HG03135 (cell line): ENCODE data around the gene NKX2-3.

Experiments used
- ATAC-seq: cut with Tn5 transposase; IDR thresholded peaks from one replicate; pipeline ENCODE4 v1.9.1; 2021; ENCODE audit warnings: mild to moderate bottlenecking, moderate library complexity; ENCODE audit not compliant: unreplicated experiment

The NKX2-3 gene

GRCh38 chr10:99532687-99533495 is at the start of gene NKX2-3:
TSS of gene NKX2-3 (plus strand) at chr10:99532942. CDS start at chr10:99533132, 190 bp downstream.
- ATAC-seq, result no peak

- ATAC-seq, result no peak
Observed at GRCh38 chr10:99484626-99485581, 47.8 kb upstream of the NKX2-3 start.

GRCh38 chr10:99487125-99487807 is 45.5 kb upstream of the NKX2-3 start:
- ATAC-seq, result no peak

GRCh38 chr10:99489271-99489670 is 43.5 kb upstream of the NKX2-3 start:
- ATAC-seq, result no peak

- no peak for ATAC-seq
Observed at GRCh38 chr10:99497343-99498025, 35.3 kb upstream of the NKX2-3 start.

DNA sequence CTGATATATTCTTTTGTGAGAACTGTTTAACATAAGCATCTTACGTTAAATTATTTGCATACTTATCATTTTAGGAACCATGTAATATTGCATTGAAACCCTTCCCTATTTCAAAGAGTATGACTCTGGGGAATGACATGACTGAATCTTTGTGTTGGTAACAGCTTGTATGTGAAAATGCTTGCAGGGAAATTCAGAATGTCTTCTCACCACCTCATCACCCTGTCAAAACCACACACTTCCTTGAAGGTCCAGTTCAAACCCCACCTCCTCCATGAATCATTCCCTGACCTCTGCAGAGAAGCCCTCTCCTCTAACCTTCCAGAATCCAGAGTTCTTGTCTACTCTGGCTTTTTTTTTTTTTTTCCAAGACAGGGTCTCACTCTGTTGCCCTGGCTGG is 26.3 kb upstream of the NKX2-3 start:
- ATAC-seq, result no peak

GRCh38 chr10:99507265-99507664 is 25.5 kb upstream of the NKX2-3 start:
- ATAC-seq, result no peak

DNA sequence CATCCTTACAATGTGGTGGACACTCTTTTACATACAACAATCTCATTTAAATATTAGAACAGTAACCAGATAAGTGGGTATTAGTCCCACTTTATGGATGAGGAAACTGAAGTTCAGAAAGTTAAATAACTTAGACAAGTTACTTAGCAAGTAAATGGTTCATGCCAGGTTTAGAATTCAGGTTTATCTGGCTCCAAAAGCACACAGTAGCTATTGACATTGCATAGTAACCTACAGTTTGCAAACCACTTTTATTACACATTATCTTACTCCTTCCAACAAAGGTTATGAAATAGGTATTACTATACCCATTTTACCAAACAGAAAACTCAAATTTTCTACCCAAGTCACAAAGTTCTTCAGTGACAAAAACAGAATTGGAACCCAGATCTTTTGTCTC is 19.7 kb upstream of the NKX2-3 start:
- ATAC-seq, result no peak

DNA sequence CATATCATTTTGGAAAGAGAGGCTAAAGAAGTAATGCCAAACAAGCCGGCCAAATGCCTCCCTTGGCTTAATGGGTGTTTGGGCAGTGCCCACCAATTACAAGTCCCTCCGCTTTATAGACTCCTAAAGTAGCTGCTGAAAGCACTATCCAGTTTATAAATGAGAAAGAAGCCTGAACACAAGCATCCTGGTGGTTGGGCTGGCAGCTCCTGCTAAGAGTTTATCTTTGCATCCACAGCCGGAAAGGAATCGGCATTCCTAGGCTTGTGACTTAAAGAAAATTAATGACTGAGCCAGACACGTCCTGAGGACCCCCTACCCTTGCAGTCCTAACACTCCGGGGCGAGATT is 13.1 kb upstream of the NKX2-3 start:
- ATAC-seq, result no peak

DNA sequence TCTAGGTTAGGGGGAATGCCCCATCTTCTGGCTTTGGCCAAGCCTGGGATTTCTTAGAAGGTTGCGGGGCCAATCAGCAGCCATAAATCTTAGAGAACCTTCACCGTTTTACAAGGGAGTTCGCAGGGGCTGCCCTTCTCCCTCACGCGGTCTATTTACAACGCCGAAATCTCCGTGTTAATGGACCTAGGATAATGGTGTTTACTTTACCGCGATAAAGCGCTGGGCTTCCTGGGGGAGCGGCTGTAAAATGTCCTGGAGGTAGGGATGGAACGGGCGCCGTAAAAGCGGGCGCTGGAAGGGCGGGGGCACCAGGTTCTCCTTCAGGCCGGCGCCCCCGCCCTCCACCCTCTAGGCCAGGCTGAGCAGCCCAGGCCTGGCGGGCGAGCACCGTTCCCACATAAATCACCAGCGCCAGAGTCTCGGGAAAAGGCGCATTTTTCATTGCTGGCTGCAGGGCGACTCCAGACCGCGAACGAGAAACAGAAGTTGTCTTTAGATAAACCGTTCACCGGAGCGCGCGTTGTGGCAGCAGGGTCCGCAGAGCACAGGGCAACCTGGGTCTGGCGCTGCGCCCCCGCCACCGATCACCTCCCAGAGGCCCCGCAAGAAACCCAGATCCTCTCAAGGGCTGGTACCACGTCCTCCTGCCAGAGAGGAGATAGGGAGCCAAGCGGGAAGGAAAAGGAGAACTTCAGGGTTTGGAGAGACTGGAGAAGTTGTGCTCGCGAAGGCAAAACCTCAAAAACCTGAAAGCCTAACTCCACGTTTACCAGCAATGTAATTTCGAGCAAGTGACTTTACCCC is 12.5 kb upstream of the NKX2-3 start:
- no peak for ATAC-seq

DNA sequence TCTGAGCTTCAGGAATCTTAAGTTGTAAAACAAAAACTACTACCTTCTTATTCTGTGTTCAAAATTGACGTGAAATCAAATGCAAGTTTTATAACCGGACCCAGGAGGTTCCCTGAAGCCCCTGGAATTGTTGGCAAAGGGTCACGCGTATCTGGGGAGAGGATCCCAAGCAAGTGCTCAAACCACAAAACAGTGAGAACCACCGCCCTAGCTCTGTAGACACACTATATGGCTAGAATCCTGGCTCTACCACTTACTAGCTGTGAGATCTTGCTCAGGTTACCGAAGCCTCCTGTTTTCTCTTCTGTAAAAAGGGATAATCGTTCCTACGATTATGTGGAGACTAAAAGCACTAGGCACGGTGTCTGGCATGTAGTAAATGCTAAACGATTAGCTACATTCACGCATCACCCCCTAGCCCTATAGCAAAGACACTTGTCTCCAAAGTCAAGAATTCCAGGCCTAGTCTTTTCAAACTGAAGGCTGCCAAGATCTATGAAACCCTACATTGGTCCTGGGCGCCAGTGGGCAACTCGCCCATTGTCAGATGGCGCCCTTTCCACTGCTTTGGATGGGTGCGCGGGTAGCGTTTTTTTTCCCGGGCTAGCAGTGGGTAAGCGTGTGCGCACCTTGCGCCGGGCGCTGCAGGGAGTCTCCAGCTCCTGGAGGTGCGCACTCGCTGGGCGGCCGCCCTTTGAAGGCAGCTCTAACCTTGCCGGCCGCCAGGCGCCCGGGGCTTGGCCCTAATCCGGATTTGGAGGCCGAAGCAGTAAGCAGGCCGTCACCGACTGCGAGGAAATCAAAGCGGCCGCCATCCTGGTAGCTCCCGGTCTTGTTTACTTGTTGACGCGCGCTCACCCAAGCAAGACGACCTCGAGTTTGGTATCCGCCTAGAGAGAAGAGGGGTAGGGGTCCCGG is 11.6 kb upstream of the NKX2-3 start:
- no peak for ATAC-seq

DNA sequence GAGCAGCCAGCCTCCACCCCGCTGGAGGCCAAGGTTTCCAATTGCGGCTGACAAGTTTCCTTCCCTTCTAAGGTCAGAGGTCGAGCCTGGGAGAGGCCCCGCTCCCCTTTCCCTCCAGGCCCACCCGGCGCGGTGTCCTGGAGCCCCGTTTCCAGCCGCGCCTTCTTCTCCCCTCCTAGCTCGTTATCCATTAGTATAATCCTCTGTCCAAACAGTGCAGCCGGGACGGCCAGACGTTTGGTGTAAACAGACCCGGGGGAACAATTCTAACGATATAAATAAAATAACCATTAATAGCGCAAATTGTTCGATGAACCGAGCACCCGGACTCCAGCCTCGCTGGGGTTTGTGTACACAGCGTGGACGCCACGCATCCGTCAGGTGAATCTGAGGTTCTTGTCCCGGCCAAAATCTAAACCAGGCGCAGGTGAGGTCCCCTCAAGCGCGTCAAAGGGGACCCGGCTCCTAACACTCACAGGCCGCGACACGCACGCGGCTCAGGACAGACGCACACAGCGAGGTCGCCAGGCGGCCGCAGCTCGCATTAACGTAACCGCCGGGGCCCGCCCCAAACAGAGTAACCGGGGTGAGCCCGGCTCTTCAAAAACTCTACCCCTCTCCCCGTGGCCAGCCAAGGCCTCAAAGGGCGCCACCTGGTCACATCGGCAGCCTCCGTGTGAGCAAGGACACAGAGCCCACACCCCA is 10.8 kb upstream of the NKX2-3 start:
- ATAC-seq, result no peak

DNA sequence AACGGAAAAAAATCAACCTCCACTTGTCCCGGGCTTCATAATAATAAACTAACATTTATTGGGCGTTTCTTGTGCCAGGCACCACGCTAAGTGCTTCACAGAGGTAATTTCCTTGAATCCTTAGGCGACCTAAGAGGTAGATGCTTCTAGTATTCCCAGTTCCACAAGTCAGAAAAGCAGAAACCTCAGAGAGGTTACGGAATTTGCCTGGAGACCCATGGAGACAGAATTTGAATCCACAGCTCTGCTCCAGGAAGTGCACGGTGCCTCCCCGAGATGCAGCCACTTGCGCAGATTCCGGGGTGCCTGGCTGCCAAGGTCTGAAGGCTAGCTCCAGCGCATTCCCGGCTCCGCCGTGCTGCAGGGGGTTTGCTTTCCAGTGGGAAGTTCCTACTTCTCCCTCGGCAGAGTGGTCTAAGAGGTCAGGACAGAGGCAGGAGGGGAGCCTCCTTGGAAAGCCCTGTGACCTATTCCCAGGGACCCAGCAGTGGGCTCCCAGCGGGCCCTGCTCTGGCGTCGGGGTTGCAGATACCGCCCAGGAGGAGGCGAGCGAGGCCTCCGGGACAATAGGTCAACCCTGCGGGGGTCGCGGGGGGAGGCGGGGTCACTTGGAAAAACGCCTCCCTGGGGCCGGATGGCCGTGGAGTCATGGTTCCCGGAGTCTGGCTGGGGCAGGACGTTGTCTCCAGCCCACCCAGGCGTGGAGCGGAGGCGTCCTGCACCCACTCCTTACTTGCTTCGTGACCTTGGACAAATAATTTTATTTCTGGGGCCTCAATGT is 10.1 kb upstream of the NKX2-3 start:
- no peak for ATAC-seq

DNA sequence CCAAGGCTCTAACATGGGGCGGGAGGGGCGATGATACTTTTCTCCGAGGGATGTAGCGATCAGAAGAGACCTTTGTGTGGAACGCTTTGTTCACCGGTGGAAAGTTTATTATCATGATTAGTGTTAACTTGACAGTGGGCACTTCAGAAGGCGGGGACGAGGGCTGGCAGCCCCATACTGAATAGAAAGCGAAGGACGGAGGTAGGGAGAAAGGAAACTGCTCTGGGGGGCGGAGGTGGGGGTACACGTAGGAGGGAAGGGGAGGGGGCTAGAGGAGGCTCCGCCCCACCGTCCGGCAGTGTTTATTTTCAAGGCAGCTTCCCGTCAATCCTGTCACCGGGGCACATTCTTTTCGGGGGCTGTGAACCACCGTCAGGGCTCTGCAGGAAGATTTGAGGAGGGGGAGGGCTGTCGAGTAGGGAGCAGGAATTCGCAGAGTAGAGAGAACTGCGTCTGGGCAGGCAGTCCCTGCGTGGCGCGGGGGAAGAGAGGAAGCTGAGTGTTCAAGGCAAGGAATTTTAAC is 9.4 kb upstream of the NKX2-3 start:
- ATAC-seq, result no peak

DNA sequence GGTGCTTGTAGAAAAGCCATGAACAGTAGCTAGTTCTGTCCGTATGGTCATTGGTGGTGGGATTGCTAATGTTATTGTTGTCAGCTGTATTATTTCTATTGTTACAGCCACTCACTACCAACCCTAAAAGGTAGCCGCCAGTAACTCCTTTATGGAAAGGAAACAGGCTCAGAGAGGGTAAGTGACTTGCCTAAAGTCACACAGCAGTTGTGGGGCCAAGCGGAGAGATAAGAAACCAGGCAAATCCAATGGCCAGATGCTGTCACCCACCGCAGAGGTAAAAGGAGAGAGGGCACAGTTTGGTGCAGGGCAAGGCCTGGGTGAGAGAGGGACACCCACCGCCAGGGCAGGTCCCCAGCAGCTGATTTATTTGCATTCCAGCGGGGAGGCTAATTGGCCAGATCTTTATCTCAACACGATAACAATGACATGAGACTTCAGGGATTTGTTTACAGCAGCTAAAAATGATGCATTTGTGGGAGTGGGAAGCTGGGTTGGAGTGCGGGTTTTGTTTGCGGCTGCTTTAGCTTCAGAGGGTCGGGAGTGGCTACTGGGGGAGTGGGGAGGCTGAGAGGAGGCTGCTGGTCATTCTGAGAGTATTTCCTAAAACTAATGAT is 8.6 kb upstream of the NKX2-3 start:
- ATAC-seq, result no peak

DNA sequence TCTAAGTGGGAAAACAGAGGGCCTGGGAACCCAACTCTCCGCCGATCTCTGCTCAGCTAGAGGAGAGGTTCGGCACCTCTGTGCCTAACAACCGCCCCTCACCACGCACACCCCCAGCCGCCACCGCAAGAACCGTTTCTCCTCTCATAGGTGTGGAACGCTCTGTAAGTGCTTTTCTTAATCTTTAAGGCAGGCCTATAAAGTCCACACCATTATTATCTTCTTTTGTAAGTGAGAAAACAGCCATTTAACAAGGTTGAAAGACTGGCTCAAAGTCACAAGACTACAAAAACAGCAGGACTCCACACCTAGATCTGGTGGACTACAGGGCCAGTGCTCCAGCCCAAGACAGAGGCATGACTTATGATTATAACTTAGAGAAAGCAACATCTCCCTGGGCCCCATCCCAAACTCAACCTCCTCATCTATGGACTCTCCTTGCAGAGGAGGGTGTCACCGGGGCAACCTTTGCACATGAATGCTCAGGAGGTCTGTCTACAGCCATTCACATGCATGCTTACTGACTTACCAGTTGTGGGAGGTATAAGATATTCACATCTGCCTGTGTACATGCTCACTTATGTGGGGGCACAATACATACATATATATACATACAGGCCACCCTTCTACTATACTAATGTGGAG is 7.9 kb upstream of the NKX2-3 start:
- no peak for ATAC-seq
